ENCODE measurements around the gene MTX1. TPM values are rescaled to one million over a fixed set of nuclear protein-coding genes. Genes with fewer than 3 reads are reported as not detected.
A peak's percentile ranks its signal among the peaks of the same experiment; 100 is the strongest.

MTX1 gene
- total and polyA plus RNA-seq, 2 experiments from 2014 or later: 77.7 to 106 TPM

DNA sequence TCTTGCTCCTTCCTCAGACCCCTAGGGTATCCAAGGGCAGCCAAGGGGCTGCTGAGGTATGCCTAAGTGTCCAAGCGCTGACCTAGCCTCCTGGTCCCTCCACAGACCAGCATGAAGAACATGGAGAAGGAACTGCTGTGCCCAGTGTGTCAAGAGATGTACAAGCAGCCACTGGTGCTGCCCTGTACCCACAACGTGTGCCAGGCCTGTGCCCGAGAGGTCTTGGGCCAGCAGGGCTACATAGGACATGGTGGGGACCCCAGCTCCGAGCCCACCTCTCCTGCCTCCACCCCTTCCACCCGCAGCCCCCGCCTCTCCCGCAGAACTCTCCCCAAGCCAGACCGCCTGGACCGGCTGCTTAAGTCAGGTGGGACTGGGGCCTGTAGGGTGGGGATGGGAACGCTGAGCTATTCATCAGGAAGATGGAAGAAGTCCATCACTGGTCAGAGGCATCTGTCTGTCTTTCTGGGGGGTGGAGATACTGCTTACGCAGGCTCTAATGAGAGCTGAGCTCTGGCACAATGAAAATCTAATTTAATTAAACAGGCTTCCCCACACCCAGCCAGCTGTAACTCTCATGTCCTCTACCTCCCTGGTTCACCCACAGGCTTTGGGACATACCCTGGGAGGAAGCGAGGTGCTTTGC is 33.1 kb upstream of the MTX1 start (continued):
- TF ChIP-seq, protein P1, sequence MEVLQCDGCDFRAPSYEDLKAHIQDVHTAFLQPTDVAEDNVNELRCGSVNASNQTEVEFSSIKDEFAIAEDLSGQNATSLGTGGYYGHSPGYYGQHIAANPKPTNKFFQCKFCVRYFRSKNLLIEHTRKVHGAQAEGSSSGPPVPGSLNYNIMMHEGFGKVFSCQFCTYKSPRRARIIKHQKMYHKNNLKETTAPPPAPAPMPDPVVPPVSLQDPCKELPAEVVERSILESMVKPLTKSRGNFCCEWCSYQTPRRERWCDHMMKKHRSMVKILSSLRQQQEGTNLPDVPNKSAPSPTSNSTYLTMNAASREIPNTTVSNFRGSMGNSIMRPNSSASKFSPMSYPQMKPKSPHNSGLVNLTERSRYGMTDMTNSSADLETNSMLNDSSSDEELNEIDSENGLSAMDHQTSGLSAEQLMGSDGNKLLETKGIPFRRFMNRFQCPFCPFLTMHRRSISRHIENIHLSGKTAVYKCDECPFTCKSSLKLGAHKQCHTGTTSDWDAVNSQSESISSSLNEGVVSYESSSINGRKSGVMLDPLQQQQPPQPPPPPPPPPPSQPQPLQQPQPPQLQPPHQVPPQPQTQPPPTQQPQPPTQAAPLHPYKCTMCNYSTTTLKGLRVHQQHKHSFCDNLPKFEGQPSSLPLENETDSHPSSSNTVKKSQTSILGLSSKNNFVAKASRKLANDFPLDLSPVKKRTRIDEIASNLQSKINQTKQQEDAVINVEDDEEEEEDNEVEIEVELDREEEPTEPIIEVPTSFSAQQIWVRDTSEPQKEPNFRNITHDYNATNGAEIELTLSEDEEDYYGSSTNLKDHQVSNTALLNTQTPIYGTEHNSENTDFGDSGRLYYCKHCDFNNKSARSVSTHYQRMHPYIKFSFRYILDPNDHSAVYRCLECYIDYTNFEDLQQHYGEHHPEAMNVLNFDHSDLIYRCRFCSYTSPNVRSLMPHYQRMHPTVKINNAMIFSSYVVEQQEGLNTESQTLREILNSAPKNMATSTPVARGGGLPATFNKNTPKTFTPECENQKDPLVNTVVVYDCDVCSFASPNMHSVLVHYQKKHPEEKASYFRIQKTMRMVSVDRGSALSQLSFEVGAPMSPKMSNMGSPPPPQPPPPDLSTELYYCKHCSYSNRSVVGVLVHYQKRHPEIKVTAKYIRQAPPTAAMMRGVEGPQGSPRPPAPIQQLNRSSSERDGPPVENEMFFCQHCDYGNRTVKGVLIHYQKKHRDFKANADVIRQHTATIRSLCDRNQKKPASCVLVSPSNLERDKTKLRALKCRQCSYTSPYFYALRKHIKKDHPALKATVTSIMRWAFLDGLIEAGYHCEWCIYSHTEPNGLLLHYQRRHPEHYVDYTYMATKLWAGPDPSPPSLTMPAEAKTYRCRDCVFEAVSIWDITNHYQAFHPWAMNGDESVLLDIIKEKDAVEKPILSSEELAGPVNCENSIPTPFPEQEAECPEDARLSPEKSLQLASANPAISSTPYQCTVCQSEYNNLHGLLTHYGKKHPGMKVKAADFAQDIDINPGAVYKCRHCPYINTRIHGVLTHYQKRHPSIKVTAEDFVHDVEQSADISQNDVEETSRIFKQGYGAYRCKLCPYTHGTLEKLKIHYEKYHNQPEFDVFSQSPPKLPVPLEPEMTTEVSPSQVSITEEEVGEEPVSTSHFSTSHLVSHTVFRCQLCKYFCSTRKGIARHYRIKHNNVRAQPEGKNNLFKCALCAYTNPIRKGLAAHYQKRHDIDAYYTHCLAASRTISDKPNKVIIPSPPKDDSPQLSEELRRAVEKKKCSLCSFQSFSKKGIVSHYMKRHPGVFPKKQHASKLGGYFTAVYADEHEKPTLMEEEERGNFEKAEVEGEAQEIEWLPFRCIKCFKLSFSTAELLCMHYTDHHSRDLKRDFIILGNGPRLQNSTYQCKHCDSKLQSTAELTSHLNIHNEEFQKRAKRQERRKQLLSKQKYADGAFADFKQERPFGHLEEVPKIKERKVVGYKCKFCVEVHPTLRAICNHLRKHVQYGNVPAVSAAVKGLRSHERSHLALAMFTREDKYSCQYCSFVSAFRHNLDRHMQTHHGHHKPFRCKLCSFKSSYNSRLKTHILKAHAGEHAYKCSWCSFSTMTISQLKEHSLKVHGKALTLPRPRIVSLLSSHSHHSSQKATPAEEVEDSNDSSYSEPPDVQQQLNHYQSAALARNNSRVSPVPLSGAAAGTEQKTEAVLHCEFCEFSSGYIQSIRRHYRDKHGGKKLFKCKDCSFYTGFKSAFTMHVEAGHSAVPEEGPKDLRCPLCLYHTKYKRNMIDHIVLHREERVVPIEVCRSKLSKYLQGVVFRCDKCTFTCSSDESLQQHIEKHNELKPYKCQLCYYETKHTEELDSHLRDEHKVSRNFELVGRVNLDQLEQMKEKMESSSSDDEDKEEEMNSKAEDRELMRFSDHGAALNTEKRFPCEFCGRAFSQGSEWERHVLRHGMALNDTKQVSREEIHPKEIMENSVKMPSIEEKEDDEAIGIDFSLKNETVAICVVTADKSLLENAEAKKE (CRISPR knock-in tag; IDR thresholded peaks at IDR 0.05): no peak
- TF ChIP-seq POLR2AphosphoS5 (IDR thresholded peaks at IDR 0.05; ENCODE audit: low read depth) (no peak), ZNF331 (CRISPR knock-in tag; IDR thresholded peaks at IDR 0.05; ENCODE audit: low read depth) (no peak), EZH2phosphoT487 (IDR thresholded peaks at IDR 0.05; ENCODE audit: unreplicated experiment) (no peak)

DNA sequence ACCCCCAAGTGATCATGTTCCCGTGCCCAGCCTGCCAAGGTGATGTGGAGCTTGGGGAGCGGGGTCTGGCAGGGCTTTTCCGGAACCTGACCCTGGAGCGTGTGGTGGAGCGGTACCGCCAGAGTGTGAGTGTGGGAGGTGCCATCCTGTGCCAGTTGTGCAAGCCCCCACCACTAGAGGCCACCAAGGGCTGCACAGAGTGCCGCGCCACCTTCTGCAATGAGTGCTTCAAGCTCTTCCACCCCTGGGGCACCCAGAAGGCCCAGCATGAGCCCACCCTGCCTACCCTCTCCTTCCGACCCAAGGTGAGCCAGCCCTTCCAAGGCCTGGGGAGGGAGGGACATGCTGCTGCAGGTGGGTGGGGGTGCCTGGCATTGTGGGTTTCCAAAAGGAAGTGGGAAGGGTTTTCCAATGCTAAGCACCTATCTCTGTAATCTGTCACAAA is 32.5 kb upstream of the MTX1 start:
- H3K9me2 ChIP-seq (ENCODE audit: insufficient read depth): no peaks in the 10 kb centered on the region
- H2AFZ ChIP-seq: no peak overlapping the region
- TF ChIP-seq, protein P2, sequence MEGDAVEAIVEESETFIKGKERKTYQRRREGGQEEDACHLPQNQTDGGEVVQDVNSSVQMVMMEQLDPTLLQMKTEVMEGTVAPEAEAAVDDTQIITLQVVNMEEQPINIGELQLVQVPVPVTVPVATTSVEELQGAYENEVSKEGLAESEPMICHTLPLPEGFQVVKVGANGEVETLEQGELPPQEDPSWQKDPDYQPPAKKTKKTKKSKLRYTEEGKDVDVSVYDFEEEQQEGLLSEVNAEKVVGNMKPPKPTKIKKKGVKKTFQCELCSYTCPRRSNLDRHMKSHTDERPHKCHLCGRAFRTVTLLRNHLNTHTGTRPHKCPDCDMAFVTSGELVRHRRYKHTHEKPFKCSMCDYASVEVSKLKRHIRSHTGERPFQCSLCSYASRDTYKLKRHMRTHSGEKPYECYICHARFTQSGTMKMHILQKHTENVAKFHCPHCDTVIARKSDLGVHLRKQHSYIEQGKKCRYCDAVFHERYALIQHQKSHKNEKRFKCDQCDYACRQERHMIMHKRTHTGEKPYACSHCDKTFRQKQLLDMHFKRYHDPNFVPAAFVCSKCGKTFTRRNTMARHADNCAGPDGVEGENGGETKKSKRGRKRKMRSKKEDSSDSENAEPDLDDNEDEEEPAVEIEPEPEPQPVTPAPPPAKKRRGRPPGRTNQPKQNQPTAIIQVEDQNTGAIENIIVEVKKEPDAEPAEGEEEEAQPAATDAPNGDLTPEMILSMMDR (conservative IDR thresholded peaks at IDR 0.05; ENCODE audit: low read depth in 2 of 2): peak in 1 of 2 experiments; percentile 32; a peak in 1 of 4 replicates
- TF ChIP-seq, protein P1 (CRISPR knock-in tag; IDR thresholded peaks at IDR 0.05): no peak
- H3K27ac Mint-ChIP-seq: no peak overlapping the region
- peak overlapping the region; percentile 86 for H3K4me3 Mint-ChIP-seq
- peaks cover 22% of the 10 kb centered on the region for H3F3A ChIP-seq (replicated peaks; ENCODE audit: low read depth)
- peaks cover 4% of the 10 kb centered on the region for H3K9me3 Mint-ChIP-seq
- H3K79me2 ChIP-seq (replicated peaks; ENCODE audit: insufficient read depth): peaks cover 20% of the 10 kb centered on the region
- H4K20me1 ChIP-seq (replicated peaks; ENCODE audit: insufficient read depth): no peaks in the 10 kb centered on the region
- no peaks in the 10 kb centered on the region for H3K27me3 ChIP-seq (ENCODE audit: insufficient read depth)
- peaks cover 25% of the 10 kb centered on the region for H3K4me1 Mint-ChIP-seq
- H3K4me2 ChIP-seq: peak overlapping the region; percentile 100; the same call in 1 of the 2 replicates
- 0 out of 2 replicates have a peak overlapping the region, but pooled peaks have one; percentile 84 for H3K4me3 ChIP-seq
- H3K36me3 Mint-ChIP-seq (ENCODE audit: low read depth): peaks cover 42% of the 10 kb centered on the region
- peaks cover 20% of the 10 kb centered on the region; the same call in 1 of the 2 replicates for H3K36me3 ChIP-seq (ENCODE audit: insufficient read depth)
- H3K4me1 ChIP-seq (ENCODE audit: insufficient read depth): peaks cover 18% of the 10 kb centered on the region
- peaks cover 18% of the 10 kb centered on the region for H3K27me3 Mint-ChIP-seq (ENCODE audit: insufficient read depth, low read depth, poor library complexity)
- no peak overlapping the region for H3K27ac ChIP-seq (ENCODE audit: low read depth)
- DNase-seq (ENCODE audit: low spot score) (no peak), ATAC-seq (no peak)
